GM23338 (cell line): Measurements from ENCODE around the gene EML4. TPM values are rescaled to one million over a fixed set of nuclear protein-coding genes. Genes with fewer than 3 reads are reported as not detected.

Source experiments
- ATAC-seq: fragments of 200-7000 bp; cut with Tn5 transposase; 3 replicates; pipeline ENCODE4 v1.9.1; 2020
- DNase-seq: peaks from one replicate; pipeline ENCODE4 v3.0.0-alpha.2; 2015; ENCODE audit warnings: low spot score
- H2AFZ ChIP-seq: fragments of 200-600 bp; sonication (generic); 2 replicates; pipeline ENCODE4 v1.8.0; 2016; ENCODE audit warnings: antibody characterized with exemption, mild to moderate bottlenecking, moderate library complexity
- H3F3A ChIP-seq: fragments of 200-600 bp; sonication (generic); replicated peaks from 2 replicates; pipeline ENCODE4 v1.8.0; 2017; ENCODE audit warnings: antibody characterized with exemption, mixed run types, low read depth
- H3K27ac ChIP-seq: fragments of 200-600 bp; sonication (generic); 2 replicates; pipeline ENCODE4 v1.6.1; 2016; ENCODE audit warnings: low read depth
- H3K27me3 ChIP-seq: fragments of 200-600 bp; sonication (generic); 2 replicates; pipeline ENCODE4 v1.8.0; 2016; ENCODE audit warnings: mild to moderate bottlenecking, mixed run types, moderate library complexity; ENCODE audit not compliant: insufficient read depth
- H3K36me3 ChIP-seq: fragments of 200-600 bp; sonication (generic); 2 replicates; pipeline ENCODE4 v1.8.0; 2016; ENCODE audit warnings: mild to moderate bottlenecking; ENCODE audit not compliant: insufficient read depth
- H3K4me1 ChIP-seq: fragments of 200-600 bp; sonication (generic); 2 replicates; pipeline ENCODE4 v1.8.0; 2016; ENCODE audit warnings: mild to moderate bottlenecking, moderate library complexity; ENCODE audit not compliant: insufficient read depth
- H3K4me2 ChIP-seq: fragments of 200-600 bp; sonication (generic); 2 replicates; pipeline ENCODE4 v1.7.1; 2017; ENCODE audit warnings: mixed run types
- H3K4me3 ChIP-seq: fragments of 200-600 bp; sonication (generic); 2 replicates; pipeline ENCODE4 v1.6.1; 2016; ENCODE audit warnings: mixed run types
- H3K79me2 ChIP-seq: fragments of 200-600 bp; sonication (generic); replicated peaks from 2 replicates; pipeline ENCODE4 v1.8.0; 2017; ENCODE audit warnings: mild to moderate bottlenecking; ENCODE audit not compliant: insufficient read depth
- H3K9me2 ChIP-seq: fragments of 200-600 bp; sonication (generic); 2 replicates; pipeline ENCODE4 v1.8.0; 2017; ENCODE audit not compliant: insufficient read depth
- H4K20me1 ChIP-seq: fragments of 200-600 bp; sonication (generic); replicated peaks from 2 replicates; pipeline ENCODE4 v1.8.0; 2017; ENCODE audit warnings: mild to moderate bottlenecking; ENCODE audit not compliant: insufficient read depth
- H3K27ac Mint-ChIP-seq: 2 replicates; pipeline ENCODE4 v1.8.0; 2020; ENCODE audit warnings: inconsistent platforms, mild to moderate bottlenecking, moderate library complexity, mixed read lengths
- H3K27me3 Mint-ChIP-seq: 3 replicates; pipeline ENCODE4 v1.8.0; 2022; ENCODE audit warnings: low read depth, mild to moderate bottlenecking, moderate library complexity, mixed read lengths, inconsistent platforms; ENCODE audit not compliant: insufficient read depth, poor library complexity
- H3K36me3 Mint-ChIP-seq: 3 replicates; pipeline ENCODE4 v1.8.0; 2021; ENCODE audit warnings: low read depth, mild to moderate bottlenecking, inconsistent platforms, moderate library complexity, mixed read lengths
- H3K4me1 Mint-ChIP-seq: 3 replicates; pipeline ENCODE4 v1.8.0; 2020; ENCODE audit warnings: mild to moderate bottlenecking, inconsistent platforms, mixed read lengths
- H3K4me3 Mint-ChIP-seq: 3 replicates; pipeline ENCODE4 v1.8.0; 2021; ENCODE audit warnings: moderate library complexity, mild to moderate bottlenecking, inconsistent platforms, mixed read lengths
- H3K9me3 Mint-ChIP-seq: 3 replicates; pipeline ENCODE4 v1.8.0; 2020; ENCODE audit warnings: moderate library complexity, mild to moderate bottlenecking, inconsistent platforms, mixed read lengths
- JUNB ChIP-seq: IDR thresholded peaks from one replicate; pipeline ENCODE4 v1.6.1; 2016; ENCODE audit warnings: antibody characterized with exemption; ENCODE audit not compliant: unreplicated experiment
- ZNF114 ChIP-seq: fragments of 250-450 bp; sonication (Bioruptor Pico); IDR thresholded peaks from 2 replicates; pipeline ENCODE4 v1.5.0; 2020; ENCODE audit warnings: mild to moderate bottlenecking, moderate library complexity
- ZNF462 ChIP-seq: fragments of 250-450 bp; sonication (Bioruptor Pico); IDR thresholded peaks from 2 replicates; pipeline ENCODE4 v1.5.0; 2020; ENCODE audit warnings: mild to moderate bottlenecking, moderate library complexity
- polyA plus RNA-seq: library from polyadenylated mRNA; unstranded; fragments of >200 nt; fragmentation: Nextera tagmentation; extraction: Ambion mirVana; gene quantifications from 2 replicates; pipeline ENCODE4 v1.2.1, GENCODE V29; 2016
- total RNA-seq: library from RNA; depleted of rRNA; stranded (reverse); fragments of >200 nt; shearing (Covaris generic); gene quantifications from 2 replicates; pipeline ENCODE4 v1.2.3, GENCODE V29; 2014

Gene EML4
- total and polyA plus RNA-seq, 2 experiments from 2014 or later = 65.3 to 115 TPM

- H2AFZ ChIP-seq = no peak overlapping the region
- peak overlapping the region; percentile 53 for H3K27ac Mint-ChIP-seq
- no peak overlapping the region for H3K27ac ChIP-seq
- H3K4me3 ChIP-seq = no peak overlapping the region
- peaks cover 29% of the 10 kb centered on the region for H3K79me2 ChIP-seq
- H3K36me3 ChIP-seq = no peaks in the 10 kb centered on the region
- H3F3A ChIP-seq = 0 out of 2 replicates have a peak, but pooled peaks cover 3% of the 10 kb centered on the region
- no peaks in the 10 kb centered on the region for H3K27me3 ChIP-seq
- peaks cover 15% of the 10 kb centered on the region for H4K20me1 ChIP-seq
- H3K36me3 Mint-ChIP-seq = peaks cover 18% of the 10 kb centered on the region
- H3K4me1 ChIP-seq = no peaks in the 10 kb centered on the region; the same call in 1 of the 2 replicates
- ATAC-seq = no peak
- no peak overlapping the region for H3K4me3 Mint-ChIP-seq
- no peaks in the 10 kb centered on the region for H3K9me3 Mint-ChIP-seq
- no peak for DNase-seq
- no peaks in the 10 kb centered on the region for H3K9me2 ChIP-seq
- peaks cover 18% of the 10 kb centered on the region for H3K4me1 Mint-ChIP-seq
- peaks cover 23% of the 10 kb centered on the region for H3K27me3 Mint-ChIP-seq
- H3K4me2 ChIP-seq = no peak overlapping the region
- TF ChIP-seq ZNF114 (CRISPR knock-in tag) = no peak
Observed at GRCh38 chr2:42340045-42340937, 171.1 kb downstream of the EML4 start.

- Histone ChIP-seq H3K4me3 (no peak overlapping the region), H3K4me1 (no peaks in the 10 kb centered on the region; the same call in 1 of the 2 replicates), H3K27me3 (no peaks in the 10 kb centered on the region), H3K9me2 (no peaks in the 10 kb centered on the region), H3F3A (no peaks in the 10 kb centered on the region), H3K36me3 (no peaks in the 10 kb centered on the region), H4K20me1 (peaks cover 15% of the 10 kb centered on the region), H3K4me2 (no peak overlapping the region), H3K27ac (no peak overlapping the region), H3K79me2 (peaks cover 33% of the 10 kb centered on the region), H2AFZ (no peak overlapping the region)
- no peak for DNase-seq
- Mint-ChIP-seq H3K9me3 (no peaks in the 10 kb centered on the region), H3K4me1 (peaks cover 18% of the 10 kb centered on the region), H3K27me3 (peaks cover 24% of the 10 kb centered on the region), H3K27ac (peak overlapping the region; percentile 62; the same call in 1 of the 2 replicates), H3K36me3 (peaks cover 22% of the 10 kb centered on the region), H3K4me3 (no peak overlapping the region)
- TF ChIP-seq ZNF114 (CRISPR knock-in tag) = no peak
- no peak for TF ChIP-seq JUNB
- TF ChIP-seq ZNF462 = no peak
- no peak for ATAC-seq
Observed at GRCh38 chr2:42340938-42341636, 171.9 kb downstream of the EML4 start.
